ENCODE measurements around the gene ADAMTS6. TPM values are rescaled to one million over a fixed set of nuclear protein-coding genes. Genes with fewer than 3 reads are reported as not detected.
A peak's percentile ranks its signal among the peaks of the same experiment; 100 is the strongest.
"Not testable (repeated sequence)": the region's sequence is repeated elsewhere in the genome, so short reads cannot be mapped to it uniquely, and the experiment has no call there.

The ADAMTS6 gene
- total RNA-seq, 1 experiment from 2014 or later: 2.8 TPM

- Mint-ChIP-seq H3K4me1 (peaks cover 13% of the 10 kb centered on the region), H3K27me3 (ENCODE audit: low read depth) (no peaks in the 10 kb centered on the region), H3K36me3 (no peaks in the 10 kb centered on the region), H3K9me3 (no peaks in the 10 kb centered on the region), H3K4me3 (no peak overlapping the region), H3K27ac (no peak overlapping the region)
- DNase-seq (ENCODE audit: low spot score): no peak
- POLR2A ChIA-PET: no interaction called here
- TF ChIP-seq CREB1 (CRISPR knock-in tag; IDR thresholded peaks at IDR 0.05) (no peak), SP1 (CRISPR knock-in tag; conservative IDR thresholded peaks at IDR 0.05) (no peak)
- CTCF ChIA-PET: interaction anchor here (1.2 to 1.5 kb wide), 2 partner anchors 83 to 296 kb away, joined by 3 to 4 read pairs; partner anchors contain the start of gene ADAMTS6
- no peak for ATAC-seq
Observed at GRCh38 chr5:65185468-65185867, 296.3 kb downstream of the ADAMTS6 start.

- no peak for TF ChIP-seq ZNF281 (CRISPR knock-in tag; IDR thresholded peaks at IDR 0.05)
- TF ChIP-seq ZBTB21 (CRISPR knock-in tag; IDR thresholded peaks at IDR 0.05; ENCODE audit: borderline replicate concordance): no peak
- TF ChIP-seq NFATC4 (CRISPR knock-in tag; IDR thresholded peaks at IDR 0.05): no peak
- TF ChIP-seq, protein P1, sequence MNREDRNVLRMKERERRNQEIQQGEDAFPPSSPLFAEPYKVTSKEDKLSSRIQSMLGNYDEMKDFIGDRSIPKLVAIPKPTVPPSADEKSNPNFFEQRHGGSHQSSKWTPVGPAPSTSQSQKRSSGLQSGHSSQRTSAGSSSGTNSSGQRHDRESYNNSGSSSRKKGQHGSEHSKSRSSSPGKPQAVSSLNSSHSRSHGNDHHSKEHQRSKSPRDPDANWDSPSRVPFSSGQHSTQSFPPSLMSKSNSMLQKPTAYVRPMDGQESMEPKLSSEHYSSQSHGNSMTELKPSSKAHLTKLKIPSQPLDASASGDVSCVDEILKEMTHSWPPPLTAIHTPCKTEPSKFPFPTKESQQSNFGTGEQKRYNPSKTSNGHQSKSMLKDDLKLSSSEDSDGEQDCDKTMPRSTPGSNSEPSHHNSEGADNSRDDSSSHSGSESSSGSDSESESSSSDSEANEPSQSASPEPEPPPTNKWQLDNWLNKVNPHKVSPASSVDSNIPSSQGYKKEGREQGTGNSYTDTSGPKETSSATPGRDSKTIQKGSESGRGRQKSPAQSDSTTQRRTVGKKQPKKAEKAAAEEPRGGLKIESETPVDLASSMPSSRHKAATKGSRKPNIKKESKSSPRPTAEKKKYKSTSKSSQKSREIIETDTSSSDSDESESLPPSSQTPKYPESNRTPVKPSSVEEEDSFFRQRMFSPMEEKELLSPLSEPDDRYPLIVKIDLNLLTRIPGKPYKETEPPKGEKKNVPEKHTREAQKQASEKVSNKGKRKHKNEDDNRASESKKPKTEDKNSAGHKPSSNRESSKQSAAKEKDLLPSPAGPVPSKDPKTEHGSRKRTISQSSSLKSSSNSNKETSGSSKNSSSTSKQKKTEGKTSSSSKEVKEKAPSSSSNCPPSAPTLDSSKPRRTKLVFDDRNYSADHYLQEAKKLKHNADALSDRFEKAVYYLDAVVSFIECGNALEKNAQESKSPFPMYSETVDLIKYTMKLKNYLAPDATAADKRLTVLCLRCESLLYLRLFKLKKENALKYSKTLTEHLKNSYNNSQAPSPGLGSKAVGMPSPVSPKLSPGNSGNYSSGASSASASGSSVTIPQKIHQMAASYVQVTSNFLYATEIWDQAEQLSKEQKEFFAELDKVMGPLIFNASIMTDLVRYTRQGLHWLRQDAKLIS (CRISPR knock-in tag; IDR thresholded peaks at IDR 0.05; ENCODE audit: borderline replicate concordance): no peak
- no peak for TF ChIP-seq SMAD3 (CRISPR knock-in tag; IDR thresholded peaks at IDR 0.05; ENCODE audit: borderline replicate concordance)
- no peak for TF ChIP-seq ERG (CRISPR knock-in tag; IDR thresholded peaks at IDR 0.05)
- TF ChIP-seq ESRRA (CRISPR knock-in tag; IDR thresholded peaks at IDR 0.05; ENCODE audit: borderline replicate concordance): no peak
- TF ChIP-seq ETV6 (CRISPR knock-in tag; IDR thresholded peaks at IDR 0.05): no peak
- TF ChIP-seq, protein P2, sequence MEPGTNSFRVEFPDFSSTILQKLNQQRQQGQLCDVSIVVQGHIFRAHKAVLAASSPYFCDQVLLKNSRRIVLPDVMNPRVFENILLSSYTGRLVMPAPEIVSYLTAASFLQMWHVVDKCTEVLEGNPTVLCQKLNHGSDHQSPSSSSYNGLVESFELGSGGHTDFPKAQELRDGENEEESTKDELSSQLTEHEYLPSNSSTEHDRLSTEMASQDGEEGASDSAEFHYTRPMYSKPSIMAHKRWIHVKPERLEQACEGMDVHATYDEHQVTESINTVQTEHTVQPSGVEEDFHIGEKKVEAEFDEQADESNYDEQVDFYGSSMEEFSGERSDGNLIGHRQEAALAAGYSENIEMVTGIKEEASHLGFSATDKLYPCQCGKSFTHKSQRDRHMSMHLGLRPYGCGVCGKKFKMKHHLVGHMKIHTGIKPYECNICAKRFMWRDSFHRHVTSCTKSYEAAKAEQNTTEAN (CRISPR knock-in tag; IDR thresholded peaks at IDR 0.05): no peak
- no peak for TF ChIP-seq NR1H2 (CRISPR knock-in tag; IDR thresholded peaks at IDR 0.05)
- TF ChIP-seq NR2C2 (CRISPR knock-in tag; IDR thresholded peaks at IDR 0.05): no peak
- no peak for TF ChIP-seq OVOL2 (CRISPR knock-in tag; IDR thresholded peaks at IDR 0.05; ENCODE audit: borderline replicate concordance)
- H3K9me3 Mint-ChIP-seq: no peaks in the 10 kb centered on the region
- no peak overlapping the region for H3K4me3 Mint-ChIP-seq
- H3K4me1 Mint-ChIP-seq: peaks cover 13% of the 10 kb centered on the region
- DNase-seq (ENCODE audit: low spot score) (no peak), ATAC-seq (peak; percentile 69)
- H3K36me3 Mint-ChIP-seq: no peaks in the 10 kb centered on the region
- no peak overlapping the region for H3K27ac Mint-ChIP-seq
- H3K27me3 Mint-ChIP-seq (ENCODE audit: low read depth): no peaks in the 10 kb centered on the region
- CTCF ChIA-PET: interaction anchor here (1.2 to 1.5 kb wide), 2 partner anchors 82 to 297 kb away, joined by 3 to 4 read pairs; partner anchors contain the start of gene ADAMTS6
- POLR2A ChIA-PET: no interaction called here
Observed at GRCh38 chr5:65184780-65185179, 296.9 kb downstream of the ADAMTS6 start.

DNA sequence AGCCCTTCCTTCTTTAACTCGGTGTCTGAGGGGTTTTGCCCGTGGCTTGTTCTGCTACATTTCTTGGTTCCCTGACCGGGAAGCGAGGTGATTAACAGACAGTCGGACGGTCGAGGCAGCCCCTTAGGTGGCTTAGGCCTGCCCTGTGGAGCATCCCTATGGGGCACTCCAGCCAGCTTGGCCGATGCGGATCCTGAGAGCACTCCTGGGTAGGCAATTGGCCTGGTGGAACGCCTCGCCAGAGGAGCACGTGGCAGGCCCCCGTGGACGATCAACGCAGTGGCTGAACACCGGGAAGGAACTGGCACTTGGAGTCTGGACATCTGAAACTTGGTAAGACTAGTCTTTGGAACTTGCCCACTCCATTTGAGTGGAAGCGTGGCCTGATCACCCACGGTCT lies 307.5 kb downstream of the ADAMTS6 start:
- CTCF ChIA-PET; H3K4me3 Mint-ChIP-seq; DNase-seq (ENCODE audit: low spot score); H3K9me3 Mint-ChIP-seq; H3K4me1 Mint-ChIP-seq; ATAC-seq; H3K36me3 Mint-ChIP-seq; POLR2A ChIA-PET; H3K27me3 Mint-ChIP-seq (ENCODE audit: low read depth); H3K27ac Mint-ChIP-seq: not testable (repeated sequence)
